ENCODE data around the gene GADL1. TPM values are rescaled to one million over a fixed set of nuclear protein-coding genes. Genes with fewer than 3 reads are reported as not detected.
A peak's percentile ranks its signal among the peaks of the same experiment; 100 is the strongest.

Gene GADL1
- total RNA-seq, 2 donors from 2014 or later = 1.1 to 2.2 TPM

DNA sequence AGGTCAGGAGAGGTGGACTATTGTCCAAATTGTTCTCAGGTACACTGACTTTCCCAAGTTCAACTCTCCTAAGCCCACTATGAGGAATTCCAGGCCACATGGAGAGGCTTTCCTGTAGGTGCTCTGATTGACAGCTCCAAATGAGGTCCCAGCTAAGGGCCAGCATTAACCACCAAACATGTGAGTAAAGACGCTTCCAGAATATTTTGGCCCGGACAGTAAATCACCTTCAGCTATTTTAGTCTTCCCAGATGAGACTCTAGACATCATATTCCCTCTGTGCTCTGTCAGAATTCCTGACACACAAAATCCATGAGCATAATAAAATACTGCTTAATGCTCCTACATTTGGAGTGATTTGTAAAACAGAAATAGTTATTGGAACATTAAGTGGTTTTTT, 152.6 kb downstream of the GADL1 start:
- intact Hi-C loops (cut with DNase I) = no loop called here
- DNase-seq (ENCODE audit: low spot score) = no peak

DNA sequence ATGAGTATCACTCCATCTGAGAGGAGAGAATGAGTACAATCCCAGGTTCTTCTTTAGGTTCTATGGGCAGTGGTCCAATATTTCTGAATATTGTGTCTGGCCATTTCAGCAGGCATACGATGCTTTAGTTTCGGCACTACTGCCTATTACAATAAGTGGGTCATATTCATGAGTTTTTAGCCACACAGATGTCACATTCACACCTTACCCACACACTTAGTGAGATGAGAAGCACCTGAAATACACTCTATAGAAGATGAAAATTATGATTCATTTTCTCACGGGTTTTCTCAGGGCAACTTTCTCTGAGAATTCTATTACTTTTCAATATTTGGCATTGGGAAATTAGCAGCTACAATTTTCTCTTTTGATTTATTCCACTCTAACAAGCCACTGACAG, 155.9 kb downstream of the GADL1 start:
- intact Hi-C loops (cut with DNase I) = no loop called here
- DNase-seq (ENCODE audit: low spot score) = no peak

DNA sequence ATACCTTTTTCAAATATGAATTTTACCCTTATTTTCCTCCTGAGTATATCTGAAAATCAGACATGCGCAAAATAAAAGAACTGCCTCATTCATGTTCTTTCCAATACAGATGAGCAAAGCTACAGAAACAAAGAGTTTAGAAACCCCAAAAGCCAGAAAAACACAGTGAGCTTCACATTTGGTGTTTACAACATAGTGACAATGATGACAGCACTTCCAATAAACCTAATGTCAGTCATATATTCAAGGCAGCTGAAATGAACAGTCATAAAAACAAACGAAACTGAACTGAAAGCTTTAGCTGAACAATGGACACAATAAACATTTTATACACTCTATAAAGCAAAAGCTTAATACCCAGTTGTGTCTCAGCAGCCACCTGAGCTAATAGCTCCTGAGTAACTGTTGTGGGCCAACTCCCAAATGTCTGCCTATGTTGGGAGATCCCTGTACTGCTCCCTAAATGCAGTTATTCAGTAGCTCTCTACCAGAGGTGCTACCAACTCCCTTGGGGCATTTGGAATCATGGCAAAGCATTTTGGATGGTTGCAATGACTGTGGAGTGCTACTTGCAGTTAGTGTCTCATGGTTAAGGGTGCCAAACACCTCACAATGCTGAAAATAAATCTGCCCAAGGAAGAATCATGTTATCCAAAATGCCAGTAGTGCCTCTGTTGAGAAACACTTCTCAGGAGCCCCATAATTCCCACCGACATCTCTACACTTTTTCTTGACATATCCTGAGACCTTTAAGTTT, 156.5 kb downstream of the GADL1 start:
- DNase-seq (ENCODE audit: low spot score) = no peak
- intact Hi-C loops (cut with DNase I) = no loop called here

DNA sequence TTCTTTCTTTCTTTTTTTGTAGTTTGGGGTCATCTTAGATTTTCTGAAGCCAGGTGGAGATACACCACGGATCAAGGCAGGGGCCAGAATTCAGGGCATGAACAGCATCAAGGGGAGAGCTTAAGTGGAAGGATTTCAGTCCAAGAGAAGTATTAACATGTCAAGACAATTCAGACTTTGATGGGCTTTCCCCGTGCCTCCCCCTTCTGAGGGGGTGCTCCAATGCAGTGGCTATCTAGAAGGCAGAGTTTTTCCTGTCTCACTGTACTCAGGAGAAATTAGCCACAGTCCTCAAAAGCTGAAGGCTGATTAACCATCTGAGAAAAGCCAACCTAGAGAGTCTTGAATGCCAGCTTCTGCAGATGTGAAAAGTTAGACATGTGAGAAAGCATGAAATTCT, 160.8 kb downstream of the GADL1 start:
- DNase-seq (ENCODE audit: low spot score) = no peak
- intact Hi-C loops (cut with DNase I) = no loop called here

DNA sequence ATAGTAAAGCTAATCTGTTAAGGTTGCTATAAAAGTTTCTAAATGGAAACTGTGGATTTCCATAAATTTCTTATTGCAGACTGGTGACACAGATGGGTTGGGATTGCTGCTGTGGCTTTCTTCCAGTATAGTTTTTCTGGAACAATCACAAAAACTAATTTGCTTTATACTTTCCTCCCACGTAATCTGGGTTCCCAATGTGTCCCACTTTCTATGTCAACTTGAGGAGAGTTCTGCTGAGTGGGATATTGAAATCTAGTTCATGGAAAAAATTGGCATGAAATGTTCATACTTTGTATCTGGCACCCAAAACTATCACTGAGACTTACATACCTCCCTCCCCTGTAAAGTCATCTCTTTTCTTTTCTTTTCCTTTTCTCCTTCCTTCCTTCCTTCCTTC, 161.3 kb downstream of the GADL1 start:
- DNase-seq (ENCODE audit: low spot score) = no peak
- intact Hi-C loops (cut with DNase I) = no loop called here

DNA sequence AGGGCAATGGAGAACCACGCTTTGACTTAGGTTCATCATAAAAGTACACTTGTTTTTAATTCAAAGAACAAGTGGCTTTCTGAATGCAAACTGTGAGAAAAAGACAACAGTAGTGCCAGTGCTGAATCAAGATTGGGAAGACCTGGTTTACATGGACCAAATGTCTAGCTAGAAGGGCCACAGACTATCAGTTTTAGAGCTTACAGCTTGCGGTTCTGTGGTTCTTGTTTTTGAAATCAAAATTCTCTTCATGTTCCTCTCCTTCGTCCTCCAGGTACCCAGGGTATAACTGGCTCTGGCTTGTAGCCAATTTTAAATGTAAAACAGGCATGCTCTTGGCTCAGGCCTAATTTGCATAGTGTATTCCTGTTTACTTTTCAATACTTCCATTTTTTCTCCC, 163.5 kb downstream of the GADL1 start:
- intact Hi-C loops (cut with DNase I) = no loop called here
- DNase-seq (ENCODE audit: low spot score) = no peak

DNA sequence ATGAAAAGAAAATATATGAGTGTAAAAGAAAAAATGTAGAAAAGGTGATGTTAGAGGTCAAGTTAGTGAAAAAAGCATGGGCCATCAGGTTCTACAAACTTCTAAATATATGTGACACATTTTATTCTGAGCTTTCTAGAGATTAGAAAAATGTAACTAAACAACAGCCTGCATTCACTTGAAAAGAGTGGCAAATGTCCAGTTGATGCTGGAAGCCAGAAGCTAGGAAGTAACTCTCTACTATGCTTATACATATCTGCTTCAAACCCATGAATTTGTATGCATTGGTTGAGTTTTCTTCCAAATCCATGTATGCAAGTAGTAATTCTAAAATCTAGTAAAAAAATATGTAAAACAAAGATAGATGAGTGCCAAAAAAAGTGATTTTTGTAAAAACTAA, 164.5 kb downstream of the GADL1 start:
- DNase-seq (ENCODE audit: low spot score) = no peak
- intact Hi-C loops (cut with DNase I) = no loop called here

DNA sequence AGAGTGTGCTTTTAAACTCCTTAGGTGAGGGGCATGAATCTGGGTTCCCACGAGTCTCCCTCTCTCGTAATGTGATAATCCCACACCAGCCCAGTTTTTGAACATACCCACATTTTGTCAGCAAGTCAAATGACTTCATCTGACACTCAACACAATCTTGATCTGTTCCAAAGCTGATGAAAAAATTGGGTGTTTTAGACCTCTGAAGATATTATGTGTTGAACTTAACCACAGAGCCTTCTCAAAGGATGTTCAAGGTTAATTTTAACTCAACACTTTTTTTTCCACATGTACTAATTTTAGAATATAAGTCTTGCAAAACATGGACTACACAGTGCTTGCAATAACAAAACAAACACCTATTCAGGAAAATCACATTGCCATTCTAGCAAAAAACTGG, 164.9 kb downstream of the GADL1 start:
- intact Hi-C loops (cut with DNase I) = no loop called here
- no peak for DNase-seq (ENCODE audit: low spot score)

DNA sequence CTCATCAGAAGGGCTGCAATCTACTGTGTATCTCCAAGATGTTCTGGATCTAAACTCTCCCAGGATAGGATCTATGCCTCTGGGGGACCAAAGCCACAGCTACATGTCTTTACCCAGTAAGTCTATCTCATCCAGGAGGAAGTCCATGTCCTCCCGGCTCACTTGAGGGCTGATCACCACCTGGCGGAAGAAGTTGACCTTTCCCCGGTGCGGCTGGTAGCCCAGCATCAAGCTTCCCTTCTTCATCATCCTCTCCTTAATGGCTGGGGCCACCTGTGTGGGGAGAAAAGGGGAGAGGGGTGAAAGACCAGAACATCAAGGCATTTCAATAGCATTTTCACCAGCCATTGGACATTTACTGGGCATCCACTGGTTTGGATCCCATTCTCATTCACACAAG, 166.3 kb downstream of the GADL1 start:
- peak; percentile 62 for DNase-seq (ENCODE audit: low spot score)
- intact Hi-C loops (cut with DNase I) = no loop called here

DNA sequence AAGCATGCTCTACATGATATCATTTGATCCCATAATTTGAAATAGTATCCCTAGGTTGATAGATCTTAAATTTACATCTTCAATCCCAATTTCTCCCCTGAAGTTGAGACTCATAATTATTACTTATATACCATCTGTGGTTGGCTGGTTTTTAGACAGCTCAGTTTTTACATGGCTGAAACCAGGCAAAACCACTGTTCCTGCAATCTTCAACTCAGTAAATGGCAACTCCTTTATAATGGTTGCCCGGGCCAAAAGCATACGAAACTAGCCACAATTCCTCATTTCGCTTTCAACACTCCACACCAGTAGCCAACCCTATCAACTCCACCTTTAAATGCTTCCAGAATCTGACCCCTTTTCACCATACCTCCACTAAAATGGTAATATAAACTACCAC, 169.6 kb downstream of the GADL1 start:
- no peak for DNase-seq (ENCODE audit: low spot score)
- intact Hi-C loops (cut with DNase I) = no loop called here

DNA sequence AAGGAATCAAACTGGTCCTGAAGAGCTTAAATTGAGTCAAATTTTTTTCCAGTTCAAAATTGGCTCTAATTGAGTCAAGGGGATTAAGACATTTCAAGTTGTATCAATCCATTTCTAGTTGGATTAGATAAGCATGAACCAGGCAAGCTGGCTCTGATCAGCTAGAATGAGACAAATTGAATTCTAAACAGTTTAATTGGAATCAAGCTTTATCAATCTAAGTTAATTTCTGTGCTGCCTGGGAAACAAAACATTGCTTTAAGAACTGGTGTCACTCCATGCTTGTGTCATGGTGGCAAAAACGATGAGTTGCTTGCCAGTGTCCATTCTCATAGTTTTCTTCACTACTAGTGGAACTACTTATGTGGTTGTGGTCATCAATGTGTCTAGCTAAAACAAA, 171.2 kb downstream of the GADL1 start:
- intact Hi-C loops (cut with DNase I) = no loop called here
- no peak for DNase-seq (ENCODE audit: low spot score)

DNA sequence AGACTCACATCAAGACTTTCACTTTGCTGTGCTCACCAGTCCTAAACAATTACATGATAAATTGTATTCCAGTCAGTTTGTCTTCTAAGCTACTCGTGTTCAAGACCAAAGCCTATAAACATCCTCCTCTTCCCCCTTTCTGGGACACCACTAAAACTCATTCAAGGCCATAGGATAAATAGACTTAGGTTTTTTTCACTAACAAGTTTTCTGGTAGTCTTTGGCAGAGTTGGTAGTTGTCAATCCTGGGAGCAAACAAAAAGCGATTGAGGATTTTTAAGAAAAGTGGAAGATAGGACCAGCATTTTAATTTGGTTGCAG, 173.2 kb downstream of the GADL1 start:
- intact Hi-C loops (cut with DNase I) = no loop called here
- DNase-seq (ENCODE audit: low spot score) = no peak

DNA sequence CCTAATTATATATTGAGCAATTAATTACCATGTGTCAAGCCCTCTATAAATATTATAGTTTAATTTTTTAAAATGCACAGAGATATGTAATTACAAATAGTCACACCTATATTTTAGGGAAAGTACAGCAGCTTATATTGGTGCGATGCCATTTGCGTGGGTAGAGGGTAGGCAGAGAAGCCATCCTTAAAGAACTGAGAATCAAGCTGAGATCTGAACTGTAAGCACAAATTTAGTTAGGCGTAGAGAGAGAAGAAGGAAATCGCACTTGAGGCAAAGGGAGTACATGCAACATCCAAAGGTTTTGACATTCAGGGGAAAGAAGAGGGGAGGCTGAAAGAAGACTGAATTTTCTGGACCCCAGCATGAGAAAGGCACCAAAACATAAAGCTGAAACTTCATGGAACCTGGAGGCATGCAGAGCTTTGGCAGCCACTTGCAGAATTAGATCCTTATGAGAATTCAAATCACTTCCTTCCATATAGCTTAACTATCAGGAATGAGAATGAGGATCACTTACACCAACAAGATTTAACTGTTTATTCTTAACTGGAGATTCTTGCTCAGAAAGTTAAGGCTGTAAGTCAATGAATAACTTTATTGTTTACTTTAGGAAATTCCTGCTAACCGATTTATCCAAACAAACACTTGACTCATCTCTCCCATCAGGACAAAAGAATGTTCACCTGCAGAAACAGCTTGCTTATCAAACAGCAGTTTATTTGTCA, 173.7 kb downstream of the GADL1 start:
- no peak for DNase-seq (ENCODE audit: low spot score)
- intact Hi-C loops (cut with DNase I) = no loop called here

DNA sequence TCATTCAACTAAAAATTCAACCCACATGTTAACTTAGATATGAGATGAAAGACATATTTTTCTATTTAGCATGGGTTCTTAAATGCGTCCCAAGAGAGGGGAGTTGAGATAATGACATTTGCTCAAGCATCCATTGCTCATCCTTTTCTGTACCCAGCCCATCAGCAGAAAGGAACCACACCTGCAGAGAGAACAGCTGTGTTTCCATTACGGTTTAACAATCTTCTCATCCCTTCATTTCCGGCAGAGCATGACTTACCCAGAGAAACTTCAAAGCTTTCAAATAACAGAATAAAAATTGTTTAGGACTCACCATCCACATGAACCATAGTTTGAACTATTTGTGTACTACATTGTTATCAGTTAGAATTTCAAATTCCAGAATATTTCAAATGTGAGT, 174.9 kb downstream of the GADL1 start:
- intact Hi-C loops (cut with DNase I) = no loop called here
- no peak for DNase-seq (ENCODE audit: low spot score)

DNA sequence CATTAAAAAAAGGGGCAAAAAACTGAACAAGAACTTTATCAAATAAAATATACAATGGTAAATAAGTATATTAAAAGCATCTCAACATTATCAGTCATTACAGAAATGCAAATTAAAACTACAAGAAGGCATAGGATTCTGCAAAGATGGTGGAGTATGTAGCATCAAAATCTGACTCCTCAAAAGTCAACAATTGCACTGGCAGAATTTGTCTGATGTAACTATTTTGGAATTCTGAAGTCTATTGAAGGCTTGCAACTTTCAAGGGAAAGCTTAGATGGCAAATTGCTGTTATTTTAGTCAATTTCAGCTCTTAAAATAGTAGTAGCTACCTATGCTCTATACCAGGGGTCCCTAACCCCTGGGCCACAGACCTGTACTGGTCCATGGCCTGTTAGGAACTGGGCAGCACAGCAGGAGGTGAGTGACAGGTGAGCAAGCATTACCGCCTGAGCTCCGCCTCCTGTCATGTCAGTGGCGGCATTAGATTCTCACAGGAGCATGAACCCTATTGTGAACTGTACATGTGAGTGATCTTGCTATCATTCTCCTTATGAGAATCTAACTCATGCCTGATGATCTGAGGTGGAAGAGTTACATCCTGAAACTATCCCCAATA, 180.5 kb downstream of the GADL1 start:
- intact Hi-C loops (cut with DNase I) = no loop called here

DNA sequence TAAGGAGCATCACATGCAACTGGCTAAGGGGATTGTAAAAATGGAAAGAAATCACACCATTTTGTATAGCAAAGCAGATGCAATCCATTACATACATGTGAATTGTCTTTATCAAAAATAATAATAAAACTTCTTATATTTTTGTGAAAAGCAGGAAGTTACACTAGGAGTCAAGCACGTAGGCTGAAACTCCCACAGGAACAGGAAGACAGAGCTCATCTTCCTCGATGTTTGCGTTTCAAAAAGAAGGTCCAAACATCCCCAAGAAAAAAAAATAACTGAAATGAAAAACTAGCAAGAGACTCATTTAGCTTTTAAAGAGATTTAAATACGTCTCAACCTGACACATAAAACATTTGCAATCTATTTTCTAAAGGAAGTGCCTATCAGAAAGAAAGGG, 181.5 kb downstream of the GADL1 start:
- intact Hi-C loops (cut with DNase I) = no loop called here
- DNase-seq (ENCODE audit: low spot score) = no peak

More for the DNA sequence above, 180.5 kb downstream of the GADL1 start:
- DNase-seq (ENCODE audit: low spot score) = no peak

DNA sequence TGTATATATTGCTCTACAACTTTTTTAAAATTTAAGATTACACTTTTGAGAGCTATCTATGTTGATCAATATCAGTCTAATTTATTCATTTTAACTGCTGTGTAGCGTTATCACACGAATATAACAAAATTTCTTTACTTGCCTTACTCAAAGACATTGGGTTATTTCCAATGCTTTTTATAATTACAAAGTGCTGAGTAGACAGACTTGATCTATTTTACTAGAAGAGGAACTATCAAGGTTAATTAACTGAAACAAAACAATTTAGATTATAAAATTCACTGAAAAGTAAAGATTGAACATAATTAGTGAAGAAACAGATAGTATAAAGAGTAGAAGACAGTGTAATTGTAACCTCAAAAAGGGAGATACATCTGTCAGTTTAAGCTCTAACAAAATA, 182.6 kb downstream of the GADL1 start:
- intact Hi-C loops (cut with DNase I) = no loop called here

DNA sequence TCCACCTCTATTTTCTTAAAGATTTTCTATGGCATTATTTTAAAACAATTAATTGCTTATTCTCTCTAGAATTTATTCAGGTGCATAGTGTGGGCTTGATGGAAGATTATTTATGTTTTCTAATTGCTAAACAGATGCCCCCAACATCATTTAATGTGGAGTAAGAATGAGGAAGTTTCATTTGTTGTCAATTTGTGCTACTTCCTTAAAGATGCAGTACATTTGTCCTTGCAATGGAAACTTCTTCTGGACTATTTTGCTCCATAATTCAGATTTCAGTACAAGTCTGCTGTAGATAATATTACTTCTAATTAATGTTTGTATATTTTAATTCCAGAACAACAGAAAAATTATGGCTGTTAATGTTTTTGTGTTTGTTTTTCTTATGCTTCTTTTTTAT, 183.3 kb downstream of the GADL1 start:
- intact Hi-C loops (cut with DNase I) = no loop called here
- DNase-seq (ENCODE audit: low spot score) = no peak

More for the DNA sequence above, 182.6 kb downstream of the GADL1 start:
- no peak for DNase-seq (ENCODE audit: low spot score)

DNA sequence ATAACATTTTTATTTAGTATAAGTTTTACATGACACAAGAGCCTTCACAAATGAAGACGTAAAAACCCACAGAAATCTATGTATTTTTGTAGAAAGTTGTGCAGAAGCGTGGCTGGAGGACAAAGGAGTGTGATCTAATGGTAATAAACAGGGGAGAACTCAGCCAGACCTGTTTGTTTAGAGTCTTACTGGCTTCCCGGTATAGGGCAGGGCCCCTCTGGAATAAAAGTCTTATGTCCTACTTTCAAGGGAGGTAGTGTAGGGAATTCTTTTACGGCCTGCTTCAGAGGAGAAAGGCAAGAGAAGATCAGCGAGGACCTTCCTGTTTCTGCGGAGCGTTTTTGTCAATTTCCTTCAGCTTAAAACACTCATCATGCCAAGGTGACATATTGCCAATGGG, 184.4 kb downstream of the GADL1 start:
- intact Hi-C loops (cut with DNase I) = no loop called here
- no peak for DNase-seq (ENCODE audit: low spot score)

DNA sequence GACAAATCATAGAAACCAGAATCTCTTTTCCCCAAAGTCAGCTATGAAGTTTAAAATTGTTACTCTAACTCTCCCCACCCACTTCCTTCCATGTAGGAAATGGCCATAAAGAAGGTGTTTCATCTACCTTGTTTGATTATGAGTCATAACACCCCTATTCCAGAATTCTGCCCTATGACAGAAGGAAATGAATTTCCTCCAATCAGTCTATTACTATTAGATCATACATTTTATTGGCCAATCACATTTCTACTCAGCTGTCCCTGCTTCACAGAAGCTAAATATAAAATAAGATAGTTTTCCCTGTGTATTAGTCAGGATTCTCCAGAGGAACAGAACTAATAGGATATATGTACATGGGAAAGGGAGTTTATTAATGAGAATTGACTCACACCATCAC, 186.0 kb downstream of the GADL1 start:
- DNase-seq (ENCODE audit: low spot score) = no peak
- intact Hi-C loops (cut with DNase I) = no loop called here

DNA sequence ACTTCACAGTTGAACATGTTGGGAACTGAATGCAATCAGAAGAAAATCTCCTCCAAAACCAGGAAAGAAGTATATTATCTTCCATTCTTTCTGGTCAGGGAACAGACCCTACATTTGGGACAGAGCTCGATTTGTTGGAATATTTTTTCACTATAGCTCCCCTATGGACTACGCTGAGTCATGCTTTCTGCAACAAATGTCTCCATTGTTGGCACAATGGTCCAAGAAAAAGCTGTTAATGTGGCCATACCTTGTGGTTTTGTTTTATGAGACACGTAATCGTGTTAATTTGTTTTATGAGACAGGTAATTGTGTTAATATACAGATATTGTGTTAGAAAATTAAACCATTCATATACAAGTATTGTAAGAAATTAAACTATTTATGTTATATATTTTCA, 186.6 kb downstream of the GADL1 start:
- intact Hi-C loops (cut with DNase I) = no loop called here
- no peak for DNase-seq (ENCODE audit: low spot score)

Measured in posterior vena cava (tissue), 2 donors.